Tibial nerve (tissue), 4 donors: ENCODE measurements around the gene FAM135A. TPM values are rescaled to one million over a fixed set of nuclear protein-coding genes. Genes with fewer than 3 reads are reported as not detected.
"Not testable (repeated sequence)": the region's sequence is repeated elsewhere in the genome, so short reads cannot be mapped to it uniquely, and the experiment has no call there.

Experiments
- DNase-seq, 2 donors: peaks; one replicate each; pipeline ENCODE4 v3.0.0-alpha.2; 2019; ENCODE audit warnings: low spot score in 2 of 2
- H3K27ac ChIP-seq, 4 donors: fragments of 200-600 bp; sonication (generic) in 3 of 4; one replicate each; pipeline ENCODE4 v1.5.1; 2017 to 2019; ENCODE audit warnings: mild to moderate bottlenecking in 1 of 4
- H3K27me3 ChIP-seq, 2 donors: fragments of 200-600 bp; sonication (generic) in 1 of 2; one replicate each; pipeline versions ENCODE4 v1.5.1 to v1.6.0; 2017 to 2019
- H3K36me3 ChIP-seq, 3 donors: fragments of 200-600 bp; sonication (generic); one replicate each; pipeline ENCODE4 v1.5.1; 2018 to 2019
- H3K4me1 ChIP-seq, 4 donors: fragments of 200-600 bp; sonication (generic) in 3 of 4; one replicate each; pipeline ENCODE4 v1.5.1; 2017 to 2019
- H3K4me3 ChIP-seq, 4 donors: fragments of 200-600 bp; sonication (generic) in 3 of 4; one replicate each; pipeline ENCODE4 v1.5.1; 2017 to 2019; ENCODE audit warnings: mild to moderate bottlenecking in 1 of 4, moderate library complexity in 1 of 4
- H3K9me3 ChIP-seq, 4 donors: fragments of 200-600 bp; sonication (generic) in 3 of 4; one replicate each; pipeline ENCODE4 v1.5.1; 2017 to 2019
- EP300 ChIP-seq, 2 donors: sonication (generic); formaldehyde crosslinking; IDR thresholded peaks; one replicate each; pipeline ENCODE4 v1.6.1; 2017; ENCODE audit warnings: antibody characterized with exemption in 2 of 2, mild to moderate bottlenecking in 1 of 2
- POLR2A ChIP-seq, 2 donors: fragments of 450-650 bp; IDR thresholded peaks; one replicate each; pipeline ENCODE4 v1.6.1; 2017; ENCODE audit warnings: antibody characterized with exemption in 2 of 2, mild to moderate bottlenecking in 2 of 2, moderate library complexity in 2 of 2
- WGBS, 2 donors: methylation state at CpG; one replicate each; pipeline ENCODE4 v1.1.5; 2018; 5-methylcytosine and 5-hydroxymethylcytosine counted together
- total RNA-seq, 4 donors: library from RNA; depleted of rRNA; stranded (reverse); fragments of >200 nt; gene quantifications; one replicate each; pipeline ENCODE4 v1.1.0, GENCODE V29; 2016
- TF ChIP-seq, protein P1 (sequence below), 5 experiments: fragments of 200-600 bp in 3 of 5; fragments of 450-650 bp in 2 of 5; sonication (generic) in 3 of 5; IDR thresholded peaks; one replicate each; pipeline ENCODE4 v1.5.1; 2016 to 2019; ENCODE audit warnings: antibody characterized with exemption in 5 of 5, mild to moderate bottlenecking in 3 of 5, moderate library complexity in 2 of 5

Gene FAM135A
- total RNA-seq, 4 donors from 2014 or later = 23.7 to 30.8 (median 27.3) TPM

DNA sequence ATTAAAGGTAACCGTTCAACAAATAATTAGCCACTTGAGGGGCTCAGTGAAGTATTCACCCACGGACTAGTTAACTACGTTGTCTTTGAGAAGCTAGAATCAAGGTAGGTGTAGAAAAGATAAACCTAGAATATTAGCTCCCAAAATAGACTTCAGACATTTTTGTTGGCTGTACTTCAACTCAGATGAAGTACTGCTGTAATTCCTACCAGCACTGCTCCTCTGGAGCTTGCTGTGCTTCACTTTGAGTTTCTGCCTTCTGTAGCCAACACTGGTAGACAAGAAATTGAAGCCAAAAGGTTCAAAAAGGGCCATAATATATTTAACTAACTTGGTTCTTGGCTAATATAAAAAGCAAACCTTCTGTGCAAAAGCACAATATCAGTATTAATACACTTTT is 134.6 kb downstream of the FAM135A start:
- Histone ChIP-seq H3K27ac (no peak overlapping the region), H3K4me3 (no peak overlapping the region)
- DNase-seq = no peak

DNA sequence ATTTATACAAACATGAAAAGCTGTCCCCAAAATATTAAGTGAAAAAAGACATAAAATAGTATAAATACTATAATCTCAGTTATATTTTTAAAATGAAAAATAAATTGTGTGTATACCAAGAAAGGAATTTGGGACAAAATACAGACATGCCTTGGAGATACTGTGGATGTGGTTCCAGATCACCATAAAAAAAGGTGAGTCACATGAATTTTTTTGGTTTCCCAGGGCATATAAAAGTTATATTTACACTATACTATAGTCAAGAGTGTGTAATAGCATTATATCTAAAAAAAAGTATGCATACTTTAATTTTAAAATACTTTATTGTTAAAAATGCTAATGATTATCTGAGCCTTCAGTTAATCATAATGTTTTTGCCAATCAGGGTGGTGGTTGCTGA is 136.0 kb downstream of the FAM135A start:
- DNase-seq = no peak
- no peaks in the 10 kb centered on the region for H3K4me1 ChIP-seq
- H3K36me3 ChIP-seq = peaks cover 0 to 16% (median 0%) of the 10 kb centered on the region in 3 donors
- no peaks in the 10 kb centered on the region for H3K27me3 ChIP-seq
- TF ChIP-seq POLR2A (IDR thresholded peaks at IDR 0.05) (no peak), EP300 (IDR thresholded peaks at IDR 0.05) (no peak)
- TF ChIP-seq, protein P1, sequence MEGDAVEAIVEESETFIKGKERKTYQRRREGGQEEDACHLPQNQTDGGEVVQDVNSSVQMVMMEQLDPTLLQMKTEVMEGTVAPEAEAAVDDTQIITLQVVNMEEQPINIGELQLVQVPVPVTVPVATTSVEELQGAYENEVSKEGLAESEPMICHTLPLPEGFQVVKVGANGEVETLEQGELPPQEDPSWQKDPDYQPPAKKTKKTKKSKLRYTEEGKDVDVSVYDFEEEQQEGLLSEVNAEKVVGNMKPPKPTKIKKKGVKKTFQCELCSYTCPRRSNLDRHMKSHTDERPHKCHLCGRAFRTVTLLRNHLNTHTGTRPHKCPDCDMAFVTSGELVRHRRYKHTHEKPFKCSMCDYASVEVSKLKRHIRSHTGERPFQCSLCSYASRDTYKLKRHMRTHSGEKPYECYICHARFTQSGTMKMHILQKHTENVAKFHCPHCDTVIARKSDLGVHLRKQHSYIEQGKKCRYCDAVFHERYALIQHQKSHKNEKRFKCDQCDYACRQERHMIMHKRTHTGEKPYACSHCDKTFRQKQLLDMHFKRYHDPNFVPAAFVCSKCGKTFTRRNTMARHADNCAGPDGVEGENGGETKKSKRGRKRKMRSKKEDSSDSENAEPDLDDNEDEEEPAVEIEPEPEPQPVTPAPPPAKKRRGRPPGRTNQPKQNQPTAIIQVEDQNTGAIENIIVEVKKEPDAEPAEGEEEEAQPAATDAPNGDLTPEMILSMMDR (IDR thresholded peaks at IDR 0.05) = no peak
- H3K27ac ChIP-seq = no peak overlapping the region
- H3K9me3 ChIP-seq = no peaks in the 10 kb centered on the region
- H3K4me3 ChIP-seq = no peak overlapping the region

More for the DNA sequence above, 134.6 kb downstream of the FAM135A start:
- H3K4me1 ChIP-seq = no peaks in the 10 kb centered on the region
- H3K27me3 ChIP-seq = no peaks in the 10 kb centered on the region
- TF ChIP-seq, protein P1 (IDR thresholded peaks at IDR 0.05) = no peak
- TF ChIP-seq POLR2A (IDR thresholded peaks at IDR 0.05) = no peak
- H3K9me3 ChIP-seq = no peaks in the 10 kb centered on the region
- H3K36me3 ChIP-seq = peaks cover 0 to 21% (median 0%) of the 10 kb centered on the region in 3 donors
- WGBS, 2 donors = 74 to 86% methylated on average over 3 of the region's 3 CpGs

DNA sequence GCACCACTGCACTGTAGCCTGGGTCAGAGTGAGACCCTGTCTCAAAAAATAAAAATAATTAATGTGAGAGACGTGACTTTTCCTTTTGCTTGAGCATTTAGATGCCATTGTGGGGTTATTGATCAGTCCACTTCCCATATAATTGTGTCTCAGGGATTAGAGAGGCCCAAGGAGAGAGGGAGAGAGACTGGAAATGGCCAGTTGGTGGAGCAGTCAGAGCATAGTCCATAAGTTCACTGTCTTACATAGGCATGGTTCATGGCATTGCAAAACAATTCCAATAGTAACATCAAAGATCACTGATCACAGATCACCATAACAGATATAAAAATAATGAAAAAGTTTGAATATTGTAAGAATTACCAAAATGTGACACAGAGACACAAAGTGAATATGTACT is 138.3 kb downstream of the FAM135A start:
- no peaks in the 10 kb centered on the region for H3K9me3 ChIP-seq
- H3K4me3 ChIP-seq = no peak overlapping the region
- TF ChIP-seq, protein P1 (IDR thresholded peaks at IDR 0.05) = no peak
- TF ChIP-seq EP300 (IDR thresholded peaks at IDR 0.05) (no peak), POLR2A (IDR thresholded peaks at IDR 0.05) (no peak)
- no peaks in the 10 kb centered on the region for H3K27me3 ChIP-seq
- no peak for DNase-seq
- no peak overlapping the region for H3K27ac ChIP-seq
- peaks cover 0 to 10% (median 0%) of the 10 kb centered on the region in 3 donors for H3K36me3 ChIP-seq
- H3K4me1 ChIP-seq = no peaks in the 10 kb centered on the region
- 82 to 88% methylated on average over 1 of the region's 1 CpG for WGBS, 2 donors

DNA sequence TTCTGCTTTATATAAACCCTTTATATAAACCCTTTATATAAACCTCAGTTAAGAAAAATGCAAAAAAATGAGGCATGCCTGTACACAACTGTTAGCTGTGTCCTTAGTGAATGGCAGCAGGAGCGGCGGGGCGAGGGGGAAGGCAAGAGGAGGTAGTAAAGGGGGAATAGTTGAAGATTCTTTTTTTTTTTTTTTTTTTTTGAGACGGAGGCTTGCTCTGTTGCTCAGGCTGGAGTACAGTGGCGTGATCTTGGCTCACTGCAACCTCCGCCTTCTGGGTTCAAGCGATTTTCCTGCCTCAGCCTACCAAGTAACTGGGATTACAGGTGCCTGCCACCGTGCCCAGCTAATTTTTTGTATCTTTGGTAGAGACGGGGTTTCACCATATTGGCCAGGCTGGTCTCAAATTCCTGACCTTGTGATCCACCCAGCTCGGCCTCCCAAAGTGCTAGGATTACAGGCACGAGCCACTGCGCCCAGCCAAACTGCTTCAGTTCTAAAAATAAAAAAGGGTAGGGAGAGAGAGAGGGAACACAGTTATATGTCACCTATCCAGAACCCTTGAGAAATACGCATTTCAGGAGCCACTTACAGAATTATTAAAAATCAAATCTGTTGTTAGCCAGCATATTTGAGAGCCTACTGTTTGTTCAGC is 139.1 kb downstream of the FAM135A start:
- H3K27me3 ChIP-seq, H3K4me1 ChIP-seq, H3K27ac ChIP-seq, H3K9me3 ChIP-seq, H3K4me3 ChIP-seq, DNase-seq: not testable (repeated sequence)
- WGBS, 2 donors = 78 to 83% methylated on average over 13 of the region's 13 CpGs
- peaks cover 0 to 16% (median 0%) of the 10 kb centered on the region in 3 donors for H3K36me3 ChIP-seq

DNA sequence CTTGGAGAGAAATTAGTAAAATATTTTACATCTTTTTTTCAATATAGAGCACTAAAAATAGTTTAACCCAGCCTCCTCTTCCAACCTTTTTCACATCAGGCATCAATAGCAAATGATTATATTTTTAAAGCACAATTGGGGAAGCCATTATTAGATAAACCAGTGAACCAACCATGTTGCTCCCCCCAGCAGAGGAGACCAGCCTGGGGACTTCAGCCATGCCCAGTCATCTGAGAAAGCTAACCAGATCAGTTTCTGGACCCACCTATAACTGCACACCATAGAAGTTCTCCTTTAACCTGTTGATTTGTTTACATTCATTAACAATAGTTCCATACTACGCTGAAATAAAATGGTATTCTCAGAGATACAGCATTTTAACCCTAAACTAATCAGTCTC is 139.7 kb downstream of the FAM135A start:
- H3K4me3 ChIP-seq = no peak overlapping the region
- no peaks in the 10 kb centered on the region for H3K9me3 ChIP-seq
- H3K27ac ChIP-seq = no peak overlapping the region
- DNase-seq = no peak
- no peaks in the 10 kb centered on the region for H3K27me3 ChIP-seq
- 82 to 86% methylated on average over 1 of the region's 1 CpG for WGBS, 2 donors
- TF ChIP-seq, protein P1 (IDR thresholded peaks at IDR 0.05) = no peak
- no peak for TF ChIP-seq POLR2A (IDR thresholded peaks at IDR 0.05)
- TF ChIP-seq EP300 (IDR thresholded peaks at IDR 0.05) = no peak
- no peaks in the 10 kb centered on the region for H3K4me1 ChIP-seq
- H3K36me3 ChIP-seq = peaks cover 0 to 21% (median 0%) of the 10 kb centered on the region in 3 donors
